HFF-Myc (cell line): ENCODE measurements around the gene LHPP.

Experiments
- DNase-seq: peaks from one replicate; pipeline ENCODE4 v3.0.0-alpha.2; 2011; ENCODE audit warnings: low read depth; ENCODE audit errors: extremely low read depth
- H3K4me3 ChIP-seq: replicated peaks from 2 replicates; pipeline ENCODE4 v1.5.1; 2011; ENCODE audit warnings: low read depth, mild to moderate bottlenecking, control low read depth, low read length
- CTCF ChIP-seq: IDR thresholded peaks from 2 replicates; pipeline ENCODE4 v1.5.1; 2012; ENCODE audit warnings: mild to moderate bottlenecking, low read depth, low read length, control low read depth; ENCODE audit errors: missing control alignments

The LHPP gene

DNA sequence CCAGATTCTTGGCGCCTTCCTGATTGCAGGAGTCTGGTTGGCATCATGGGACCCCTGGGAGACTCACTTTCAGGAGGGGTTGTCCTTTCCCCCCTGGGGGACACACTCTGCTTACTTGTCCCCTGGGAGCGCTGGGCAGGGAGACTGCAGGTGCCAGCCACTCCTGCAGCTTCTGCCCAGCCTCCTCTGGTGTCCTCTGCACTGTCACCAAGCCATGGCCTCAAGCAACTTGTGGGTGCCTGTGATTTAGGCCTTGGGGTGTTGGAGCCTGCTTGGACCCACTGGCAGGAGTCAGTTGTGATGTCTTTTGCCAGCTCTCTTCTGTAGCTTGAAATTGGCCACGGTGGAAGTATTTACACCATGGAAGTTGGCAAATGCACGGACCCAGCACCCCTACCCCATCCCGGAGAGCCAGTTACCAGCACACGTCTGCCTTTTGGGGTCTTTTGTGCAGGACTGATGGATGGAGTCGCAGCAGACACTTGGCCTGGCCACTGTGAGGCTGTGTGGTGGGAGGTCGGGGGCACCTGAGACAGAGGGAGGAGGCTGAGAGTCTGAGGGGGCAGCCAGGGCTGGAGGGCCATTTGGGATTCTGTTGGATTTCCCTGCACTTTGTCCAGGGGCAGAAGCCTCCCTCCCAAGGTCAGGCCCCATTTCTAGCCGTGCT is 104.7 kb downstream of the LHPP start:
- no peak for TF ChIP-seq CTCF
- no peak for DNase-seq

GRCh38 chr10:124566981-124567835 is 105.6 kb downstream of the LHPP start:
- H3K4me3 ChIP-seq, result no peak overlapping the region
- no peak for TF ChIP-seq CTCF
- no peak for DNase-seq

More for the DNA sequence above, 104.7 kb downstream of the LHPP start:
- H3K4me3 ChIP-seq, result no peak overlapping the region

DNA sequence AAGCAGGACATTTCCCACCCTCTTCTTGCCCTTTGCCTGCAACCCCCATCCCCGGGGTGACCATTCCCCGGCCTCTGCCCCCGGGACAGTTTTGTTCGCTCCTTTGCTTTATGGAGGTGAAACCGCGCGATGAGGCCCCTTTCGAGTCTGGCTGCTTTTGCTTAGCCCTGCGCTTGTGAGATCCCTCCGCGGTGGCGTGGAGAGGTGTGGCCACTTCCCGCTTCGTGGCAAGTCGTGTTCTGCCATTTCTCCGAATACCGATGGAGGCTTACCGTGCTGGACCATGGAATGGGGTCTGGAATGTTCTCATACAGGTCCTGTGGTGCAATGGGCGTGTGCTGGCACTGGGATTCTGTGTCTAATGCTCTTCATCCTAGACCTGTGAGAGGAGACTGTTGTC is 106.7 kb downstream of the LHPP start:
- DNase-seq, result no peak
- no peak overlapping the region for H3K4me3 ChIP-seq
- TF ChIP-seq CTCF, result no peak

- DNase-seq, result no peak
- no peak overlapping the region for H3K4me3 ChIP-seq
- no peak for TF ChIP-seq CTCF
Observed at GRCh38 chr10:124568848-124569622, 107.4 kb downstream of the LHPP start.

DNA sequence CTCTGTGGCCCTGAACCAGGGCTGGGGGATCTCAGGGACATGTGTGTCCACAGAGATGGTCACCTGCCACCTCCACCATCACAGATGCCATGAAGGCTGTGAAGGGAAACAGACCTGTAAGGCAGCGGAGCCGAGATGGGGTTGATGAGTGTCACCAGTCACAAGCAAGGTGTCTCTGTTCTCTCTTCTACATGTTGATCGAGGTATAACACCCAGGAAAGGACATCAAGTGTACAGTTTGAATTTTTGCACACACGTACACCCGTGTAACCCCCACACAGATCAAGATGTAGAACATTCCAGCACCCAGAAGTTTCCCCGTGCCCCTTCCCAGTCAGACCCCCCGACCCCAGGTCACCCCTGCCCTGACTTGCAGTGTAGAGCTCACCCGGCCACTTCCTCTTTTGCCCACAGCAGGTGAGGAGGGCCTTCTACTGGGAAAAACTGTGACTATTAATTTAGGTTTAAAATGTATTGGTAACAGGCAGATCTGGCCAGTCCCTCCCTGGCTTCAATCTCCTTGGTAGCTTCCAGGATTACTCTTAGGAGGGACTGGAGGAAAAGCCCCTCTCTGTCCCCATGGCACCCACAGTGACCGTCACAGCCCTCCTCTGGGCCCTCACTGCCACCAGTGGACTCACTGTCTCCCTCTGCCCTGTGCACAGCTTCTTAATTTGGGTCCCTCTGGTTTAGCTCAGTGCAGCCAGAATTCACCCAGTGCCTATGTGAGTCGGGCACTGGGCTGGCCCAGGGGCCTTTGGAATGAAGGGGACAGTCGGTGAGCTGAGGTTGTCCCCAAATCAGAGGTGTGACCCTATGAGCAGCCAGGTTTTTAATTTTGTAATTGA is 108.2 kb downstream of the LHPP start:
- no peak overlapping the region for H3K4me3 ChIP-seq
- no peak for DNase-seq
- TF ChIP-seq CTCF, result no peak

- H3K4me3 ChIP-seq, result no peak overlapping the region
- no peak for TF ChIP-seq CTCF
- no peak for DNase-seq
Observed at GRCh38 chr10:124570646-124571045, 109.0 kb downstream of the LHPP start.
